Astrocyte of the hippocampus (primary cell): ENCODE data around the gene GCGR.

Experiments used
- DNase-seq: peaks from one replicate; pipeline ENCODE4 v3.0.0; 2011; ENCODE audit warnings: low read depth, low spot score

Gene GCGR

GRCh38 chr17:81811705-81812570 lies 8.0 kb downstream of the GCGR start:
- DNase-seq: no peak

- no peak for DNase-seq
These were observed 8.8 kb downstream of the GCGR start for GRCh38 chr17:81812571-81813370.

- no peak for DNase-seq
These were observed 9.4 kb downstream of the GCGR start for GRCh38 chr17:81813371-81813684.

GRCh38 chr17:81813861-81814683 lies 10.1 kb downstream of the GCGR start:
- no peak for DNase-seq

GRCh38 chr17:81814748-81815645 lies 11.0 kb downstream of the GCGR start:
- DNase-seq: peak; percentile 55

- no peak for DNase-seq
These were observed 11.7 kb downstream of the GCGR start for GRCh38 chr17:81815646-81815986.

GRCh38 chr17:81817758-81818147 lies 13.8 kb downstream of the GCGR start:
- no peak for DNase-seq

- DNase-seq: no peak
These were observed 15.8 kb downstream of the GCGR start for GRCh38 chr17:81819708-81820107.

- no peak for DNase-seq
These were observed 17.2 kb downstream of the GCGR start for GRCh38 chr17:81821147-81821546.

GRCh38 chr17:81821603-81822311 lies 17.8 kb downstream of the GCGR start:
- peak; percentile 65 for DNase-seq

GRCh38 chr17:81822312-81822637 lies 18.3 kb downstream of the GCGR start:
- DNase-seq: no peak

GRCh38 chr17:81822996-81823819 lies 19.3 kb downstream of the GCGR start:
- no peak for DNase-seq

- DNase-seq: no peak
These were observed 20.0 kb downstream of the GCGR start for GRCh38 chr17:81823820-81824550.

GRCh38 chr17:81824595-81824994 lies 20.6 kb downstream of the GCGR start:
- DNase-seq: no peak

GRCh38 chr17:81825841-81826466 lies 22.0 kb downstream of the GCGR start:
- DNase-seq: no peak

GRCh38 chr17:81828656-81829055 lies 24.7 kb downstream of the GCGR start:
- DNase-seq: no peak

GRCh38 chr17:81829858-81830257 lies 25.9 kb downstream of the GCGR start:
- no peak for DNase-seq

- no peak for DNase-seq
These were observed 27.6 kb downstream of the GCGR start for GRCh38 chr17:81831563-81831956.
